ENCODE results near the gene PDK1. TPM values are rescaled to one million over a fixed set of nuclear protein-coding genes. Genes with fewer than 3 reads are reported as not detected.
"Not testable (repeated sequence)": the region's sequence is repeated elsewhere in the genome, so short reads cannot be mapped to it uniquely, and the experiment has no call there.

PDK1 gene
- total and polyA plus RNA-seq, 2 experiments from 2014 or later = 25.6 to 42.0 TPM

DNA sequence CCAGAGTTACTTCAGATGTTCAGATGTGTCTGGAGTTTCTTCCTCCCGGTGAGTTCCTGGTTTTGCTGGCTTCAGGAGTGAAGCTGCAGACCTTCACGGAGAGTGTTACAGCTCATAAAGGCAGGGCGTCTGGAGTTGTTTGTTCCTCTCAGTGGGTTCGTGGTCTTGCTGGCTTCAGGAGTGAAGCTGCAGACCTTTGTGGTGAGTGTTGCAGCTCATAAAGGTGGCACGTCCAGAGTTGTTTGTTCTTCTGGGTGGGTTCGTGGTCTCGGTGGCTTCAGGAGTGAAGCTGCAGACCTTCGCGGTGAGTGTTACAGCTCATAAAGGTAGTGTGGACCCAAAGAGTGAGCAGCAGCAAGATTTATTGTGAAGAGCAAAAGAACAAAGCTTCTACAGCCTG lies 31.3 kb downstream of the PDK1 start:
- H3K9me2 ChIP-seq (ENCODE audit: insufficient read depth); H3K27ac ChIP-seq (ENCODE audit: low read depth); H3K4me2 ChIP-seq; H3K27ac Mint-ChIP-seq; H2AFZ ChIP-seq; H3K4me1 Mint-ChIP-seq; ATAC-seq; H3K4me1 ChIP-seq (ENCODE audit: insufficient read depth); H3F3A ChIP-seq (replicated peaks; ENCODE audit: low read depth); H3K79me2 ChIP-seq (replicated peaks; ENCODE audit: insufficient read depth); H3K4me3 Mint-ChIP-seq; H3K27me3 Mint-ChIP-seq (ENCODE audit: insufficient read depth, low read depth, poor library complexity); H3K9me3 Mint-ChIP-seq; H3K27me3 ChIP-seq (ENCODE audit: insufficient read depth); DNase-seq (ENCODE audit: low spot score); H3K4me3 ChIP-seq; H4K20me1 ChIP-seq (replicated peaks; ENCODE audit: insufficient read depth): not testable (repeated sequence)
- H3K36me3 ChIP-seq (ENCODE audit: insufficient read depth) = peaks cover 19% of the 10 kb centered on the region
- peaks cover 73% of the 10 kb centered on the region for H3K36me3 Mint-ChIP-seq (ENCODE audit: low read depth)

DNA sequence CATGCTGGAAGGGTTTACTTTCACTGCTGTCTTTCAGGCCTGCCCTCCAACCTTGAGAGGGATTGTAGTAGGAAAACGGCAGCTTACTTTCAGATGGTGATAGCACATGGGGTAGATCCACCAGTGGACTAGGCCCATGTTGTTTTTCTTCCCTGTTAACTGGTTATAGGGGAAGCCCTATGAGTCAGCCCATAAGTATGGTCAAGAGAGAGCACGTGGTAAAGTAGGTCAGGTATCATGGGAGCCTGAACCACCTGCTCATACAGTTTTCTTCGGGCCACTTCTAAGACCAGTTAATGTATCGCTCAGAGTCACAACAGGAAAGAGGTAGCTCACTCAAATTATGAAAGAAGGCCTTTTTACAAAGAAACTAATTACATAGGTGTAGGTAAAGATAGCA lies 33.0 kb downstream of the PDK1 start:
- DNase-seq (ENCODE audit: low spot score) (no peak), ATAC-seq (no peak)
- H3K36me3 Mint-ChIP-seq (ENCODE audit: low read depth) = peaks cover 75% of the 10 kb centered on the region
- Histone ChIP-seq H3K4me2 (no peak overlapping the region), H3F3A (replicated peaks; ENCODE audit: low read depth) (no peaks in the 10 kb centered on the region), H3K4me1 (ENCODE audit: insufficient read depth) (no peaks in the 10 kb centered on the region), H3K9me2 (ENCODE audit: insufficient read depth) (0 out of 2 replicates have a peak, but pooled peaks cover 5% of the 10 kb centered on the region), H4K20me1 (replicated peaks; ENCODE audit: insufficient read depth) (no peaks in the 10 kb centered on the region; the same call in 1 of the 2 replicates), H3K36me3 (ENCODE audit: insufficient read depth) (peaks cover 19% of the 10 kb centered on the region), H3K27ac (ENCODE audit: low read depth) (no peak overlapping the region), H3K79me2 (replicated peaks; ENCODE audit: insufficient read depth) (no peaks in the 10 kb centered on the region), H3K27me3 (ENCODE audit: insufficient read depth) (no peaks in the 10 kb centered on the region), H3K4me3 (no peak overlapping the region), H2AFZ (no peak overlapping the region)
- H3K4me1 Mint-ChIP-seq = 0 out of 3 replicates have a peak, but pooled peaks cover 4% of the 10 kb centered on the region
- H3K4me3 Mint-ChIP-seq = no peak overlapping the region
- H3K27ac Mint-ChIP-seq = no peak overlapping the region
- H3K9me3 Mint-ChIP-seq = peaks cover 5% of the 10 kb centered on the region
- peaks cover 1% of the 10 kb centered on the region for H3K27me3 Mint-ChIP-seq (ENCODE audit: insufficient read depth, low read depth, poor library complexity)
- TF ChIP-seq ZNF331 (CRISPR knock-in tag; IDR thresholded peaks at IDR 0.05; ENCODE audit: low read depth) (no peak), JUNB (IDR thresholded peaks at IDR 0.05; ENCODE audit: unreplicated experiment) (no peak), CREB1 (CRISPR knock-in tag; IDR thresholded peaks at IDR 0.05; ENCODE audit: low read depth) (no peak), ZNF114 (CRISPR knock-in tag; IDR thresholded peaks at IDR 0.05) (no peak), EZH2phosphoT487 (IDR thresholded peaks at IDR 0.05; ENCODE audit: unreplicated experiment) (no peak), STAT1 (IDR thresholded peaks at IDR 0.05; ENCODE audit: unreplicated experiment) (no peak), EZH2 (IDR thresholded peaks at IDR 0.05; ENCODE audit: low read depth, unreplicated experiment) (no peak), NANOG (IDR thresholded peaks at IDR 0.05; ENCODE audit: borderline replicate concordance) (no peak), POLR2AphosphoS5 (IDR thresholded peaks at IDR 0.05; ENCODE audit: low read depth) (no peak)
- TF ChIP-seq, protein P1, sequence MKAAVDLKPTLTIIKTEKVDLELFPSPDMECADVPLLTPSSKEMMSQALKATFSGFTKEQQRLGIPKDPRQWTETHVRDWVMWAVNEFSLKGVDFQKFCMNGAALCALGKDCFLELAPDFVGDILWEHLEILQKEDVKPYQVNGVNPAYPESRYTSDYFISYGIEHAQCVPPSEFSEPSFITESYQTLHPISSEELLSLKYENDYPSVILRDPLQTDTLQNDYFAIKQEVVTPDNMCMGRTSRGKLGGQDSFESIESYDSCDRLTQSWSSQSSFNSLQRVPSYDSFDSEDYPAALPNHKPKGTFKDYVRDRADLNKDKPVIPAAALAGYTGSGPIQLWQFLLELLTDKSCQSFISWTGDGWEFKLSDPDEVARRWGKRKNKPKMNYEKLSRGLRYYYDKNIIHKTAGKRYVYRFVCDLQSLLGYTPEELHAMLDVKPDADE (IDR thresholded peaks at IDR 0.05) = no peak
- TF ChIP-seq, protein P2, sequence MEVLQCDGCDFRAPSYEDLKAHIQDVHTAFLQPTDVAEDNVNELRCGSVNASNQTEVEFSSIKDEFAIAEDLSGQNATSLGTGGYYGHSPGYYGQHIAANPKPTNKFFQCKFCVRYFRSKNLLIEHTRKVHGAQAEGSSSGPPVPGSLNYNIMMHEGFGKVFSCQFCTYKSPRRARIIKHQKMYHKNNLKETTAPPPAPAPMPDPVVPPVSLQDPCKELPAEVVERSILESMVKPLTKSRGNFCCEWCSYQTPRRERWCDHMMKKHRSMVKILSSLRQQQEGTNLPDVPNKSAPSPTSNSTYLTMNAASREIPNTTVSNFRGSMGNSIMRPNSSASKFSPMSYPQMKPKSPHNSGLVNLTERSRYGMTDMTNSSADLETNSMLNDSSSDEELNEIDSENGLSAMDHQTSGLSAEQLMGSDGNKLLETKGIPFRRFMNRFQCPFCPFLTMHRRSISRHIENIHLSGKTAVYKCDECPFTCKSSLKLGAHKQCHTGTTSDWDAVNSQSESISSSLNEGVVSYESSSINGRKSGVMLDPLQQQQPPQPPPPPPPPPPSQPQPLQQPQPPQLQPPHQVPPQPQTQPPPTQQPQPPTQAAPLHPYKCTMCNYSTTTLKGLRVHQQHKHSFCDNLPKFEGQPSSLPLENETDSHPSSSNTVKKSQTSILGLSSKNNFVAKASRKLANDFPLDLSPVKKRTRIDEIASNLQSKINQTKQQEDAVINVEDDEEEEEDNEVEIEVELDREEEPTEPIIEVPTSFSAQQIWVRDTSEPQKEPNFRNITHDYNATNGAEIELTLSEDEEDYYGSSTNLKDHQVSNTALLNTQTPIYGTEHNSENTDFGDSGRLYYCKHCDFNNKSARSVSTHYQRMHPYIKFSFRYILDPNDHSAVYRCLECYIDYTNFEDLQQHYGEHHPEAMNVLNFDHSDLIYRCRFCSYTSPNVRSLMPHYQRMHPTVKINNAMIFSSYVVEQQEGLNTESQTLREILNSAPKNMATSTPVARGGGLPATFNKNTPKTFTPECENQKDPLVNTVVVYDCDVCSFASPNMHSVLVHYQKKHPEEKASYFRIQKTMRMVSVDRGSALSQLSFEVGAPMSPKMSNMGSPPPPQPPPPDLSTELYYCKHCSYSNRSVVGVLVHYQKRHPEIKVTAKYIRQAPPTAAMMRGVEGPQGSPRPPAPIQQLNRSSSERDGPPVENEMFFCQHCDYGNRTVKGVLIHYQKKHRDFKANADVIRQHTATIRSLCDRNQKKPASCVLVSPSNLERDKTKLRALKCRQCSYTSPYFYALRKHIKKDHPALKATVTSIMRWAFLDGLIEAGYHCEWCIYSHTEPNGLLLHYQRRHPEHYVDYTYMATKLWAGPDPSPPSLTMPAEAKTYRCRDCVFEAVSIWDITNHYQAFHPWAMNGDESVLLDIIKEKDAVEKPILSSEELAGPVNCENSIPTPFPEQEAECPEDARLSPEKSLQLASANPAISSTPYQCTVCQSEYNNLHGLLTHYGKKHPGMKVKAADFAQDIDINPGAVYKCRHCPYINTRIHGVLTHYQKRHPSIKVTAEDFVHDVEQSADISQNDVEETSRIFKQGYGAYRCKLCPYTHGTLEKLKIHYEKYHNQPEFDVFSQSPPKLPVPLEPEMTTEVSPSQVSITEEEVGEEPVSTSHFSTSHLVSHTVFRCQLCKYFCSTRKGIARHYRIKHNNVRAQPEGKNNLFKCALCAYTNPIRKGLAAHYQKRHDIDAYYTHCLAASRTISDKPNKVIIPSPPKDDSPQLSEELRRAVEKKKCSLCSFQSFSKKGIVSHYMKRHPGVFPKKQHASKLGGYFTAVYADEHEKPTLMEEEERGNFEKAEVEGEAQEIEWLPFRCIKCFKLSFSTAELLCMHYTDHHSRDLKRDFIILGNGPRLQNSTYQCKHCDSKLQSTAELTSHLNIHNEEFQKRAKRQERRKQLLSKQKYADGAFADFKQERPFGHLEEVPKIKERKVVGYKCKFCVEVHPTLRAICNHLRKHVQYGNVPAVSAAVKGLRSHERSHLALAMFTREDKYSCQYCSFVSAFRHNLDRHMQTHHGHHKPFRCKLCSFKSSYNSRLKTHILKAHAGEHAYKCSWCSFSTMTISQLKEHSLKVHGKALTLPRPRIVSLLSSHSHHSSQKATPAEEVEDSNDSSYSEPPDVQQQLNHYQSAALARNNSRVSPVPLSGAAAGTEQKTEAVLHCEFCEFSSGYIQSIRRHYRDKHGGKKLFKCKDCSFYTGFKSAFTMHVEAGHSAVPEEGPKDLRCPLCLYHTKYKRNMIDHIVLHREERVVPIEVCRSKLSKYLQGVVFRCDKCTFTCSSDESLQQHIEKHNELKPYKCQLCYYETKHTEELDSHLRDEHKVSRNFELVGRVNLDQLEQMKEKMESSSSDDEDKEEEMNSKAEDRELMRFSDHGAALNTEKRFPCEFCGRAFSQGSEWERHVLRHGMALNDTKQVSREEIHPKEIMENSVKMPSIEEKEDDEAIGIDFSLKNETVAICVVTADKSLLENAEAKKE (CRISPR knock-in tag; IDR thresholded peaks at IDR 0.05) = no peak
- TF ChIP-seq, protein P3, sequence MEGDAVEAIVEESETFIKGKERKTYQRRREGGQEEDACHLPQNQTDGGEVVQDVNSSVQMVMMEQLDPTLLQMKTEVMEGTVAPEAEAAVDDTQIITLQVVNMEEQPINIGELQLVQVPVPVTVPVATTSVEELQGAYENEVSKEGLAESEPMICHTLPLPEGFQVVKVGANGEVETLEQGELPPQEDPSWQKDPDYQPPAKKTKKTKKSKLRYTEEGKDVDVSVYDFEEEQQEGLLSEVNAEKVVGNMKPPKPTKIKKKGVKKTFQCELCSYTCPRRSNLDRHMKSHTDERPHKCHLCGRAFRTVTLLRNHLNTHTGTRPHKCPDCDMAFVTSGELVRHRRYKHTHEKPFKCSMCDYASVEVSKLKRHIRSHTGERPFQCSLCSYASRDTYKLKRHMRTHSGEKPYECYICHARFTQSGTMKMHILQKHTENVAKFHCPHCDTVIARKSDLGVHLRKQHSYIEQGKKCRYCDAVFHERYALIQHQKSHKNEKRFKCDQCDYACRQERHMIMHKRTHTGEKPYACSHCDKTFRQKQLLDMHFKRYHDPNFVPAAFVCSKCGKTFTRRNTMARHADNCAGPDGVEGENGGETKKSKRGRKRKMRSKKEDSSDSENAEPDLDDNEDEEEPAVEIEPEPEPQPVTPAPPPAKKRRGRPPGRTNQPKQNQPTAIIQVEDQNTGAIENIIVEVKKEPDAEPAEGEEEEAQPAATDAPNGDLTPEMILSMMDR (conservative IDR thresholded peaks at IDR 0.05; ENCODE audit: low read depth in 2 of 2) = no peak
